Panc1 (cell line): ENCODE results near the gene ADCY3.

Experiments
- CTCF ChIP-seq: fragments of 450-650 bp; IDR thresholded peaks from 2 replicates; pipeline ENCODE4 v1.5.1; 2017; ENCODE audit warnings: mild to moderate bottlenecking
- POLR2AphosphoS5 ChIP-seq: IDR thresholded peaks from 2 replicates; pipeline ENCODE4 v1.6.1; 2012; ENCODE audit warnings: mild to moderate bottlenecking, low read depth, low read length, moderate library complexity
- SIN3A ChIP-seq: IDR thresholded peaks from 2 replicates; pipeline ENCODE4 v1.6.1; 2012; ENCODE audit warnings: low read depth, mild to moderate bottlenecking, low read length, moderate library complexity, borderline replicate concordance; ENCODE audit not compliant: insufficient read depth
- TCF7L2 ChIP-seq: IDR thresholded peaks from 2 replicates; pipeline ENCODE4 v1.6.1; 2011; ENCODE audit warnings: mild to moderate bottlenecking, low read depth, low read length, inconsistent platforms

- TF ChIP-seq CTCF (no peak), POLR2AphosphoS5 (no peak), SIN3A (no peak), TCF7L2 (no peak)
Measured at GRCh38 chr2:24969784-24970183, 49.7 kb upstream of the ADCY3 start.
